ENCODE data around the gene AKAP13.
A peak's percentile ranks its signal among the peaks of the same experiment; 100 is the strongest.
"Not testable (repeated sequence)": the region's sequence is repeated elsewhere in the genome, so short reads cannot be mapped to it uniquely, and the experiment has no call there.

The AKAP13 gene

GRCh38 chr15:85580879-85581278 lies 200.5 kb downstream of the AKAP13 start:
- no peak for DNase-seq

- DNase-seq: no peak
Measured at GRCh38 chr15:85581495-85581894, 201.1 kb downstream of the AKAP13 start.

GRCh38 chr15:85582131-85583079 lies 202.0 kb downstream of the AKAP13 start:
- no peak for DNase-seq

- DNase-seq: no peak
Measured at GRCh38 chr15:85583442-85583841, 203.0 kb downstream of the AKAP13 start.

GRCh38 chr15:85583923-85584390 lies 203.6 kb downstream of the AKAP13 start:
- peak; percentile 51 for DNase-seq

- no peak for DNase-seq
Measured at GRCh38 chr15:85584872-85585271, 204.5 kb downstream of the AKAP13 start.

GRCh38 chr15:85586196-85586595 lies 205.8 kb downstream of the AKAP13 start:
- not testable (repeated sequence) for DNase-seq

- peak; percentile 79 for DNase-seq
Measured at GRCh38 chr15:85587707-85588411, 207.5 kb downstream of the AKAP13 start.

- DNase-seq: peak; percentile 23
Measured at GRCh38 chr15:85588677-85589076, 208.3 kb downstream of the AKAP13 start.

GRCh38 chr15:85589851-85590250 lies 209.4 kb downstream of the AKAP13 start:
- peak; percentile 45 for DNase-seq

- no peak for DNase-seq
Measured at GRCh38 chr15:85591622-85592021, 211.2 kb downstream of the AKAP13 start.

- DNase-seq: peak; percentile 95
Measured at GRCh38 chr15:85592148-85592547, 211.7 kb downstream of the AKAP13 start.

- no peak for DNase-seq
Measured at GRCh38 chr15:85593809-85594445, 213.5 kb downstream of the AKAP13 start.

- DNase-seq: no peak
Measured at GRCh38 chr15:85595804-85596536, 215.6 kb downstream of the AKAP13 start.

- no peak for DNase-seq
Measured at GRCh38 chr15:85597155-85597815, 216.9 kb downstream of the AKAP13 start.

GRCh38 chr15:85598219-85598618 lies 217.8 kb downstream of the AKAP13 start:
- DNase-seq: peak; percentile 80

GRCh38 chr15:85598718-85599398 lies 218.5 kb downstream of the AKAP13 start:
- DNase-seq: no peak

- no peak for DNase-seq
Measured at GRCh38 chr15:85600001-85600400, 219.6 kb downstream of the AKAP13 start.

GRCh38 chr15:85603160-85603559 lies 222.8 kb downstream of the AKAP13 start:
- no peak for DNase-seq

GRCh38 chr15:85603703-85604102 lies 223.3 kb downstream of the AKAP13 start:
- no peak for DNase-seq

GRCh38 chr15:85604194-85604593 lies 223.8 kb downstream of the AKAP13 start:
- DNase-seq: no peak

Measured in fibroblast of skin of back (primary cell).